GM12878 (cell line): Measurements from ENCODE around the gene PLPP1. TPM values are rescaled to one million over a fixed set of nuclear protein-coding genes. Genes with fewer than 3 reads are reported as not detected.

Experiments used
- BHLHE40 ChIP-seq, 2 experiments: fragments of 450-650 bp in 1 of 2; IDR thresholded peaks; 2 replicates each; pipeline ENCODE4 v1.6.1; 2011 to 2017; ENCODE audit warnings: low read depth in 2 of 2, borderline replicate concordance in 1 of 2, improper control_type of control experiment in 1 of 2, low read length in 1 of 2, mild to moderate bottlenecking in 1 of 2
- CUX1 ChIP-seq: IDR thresholded peaks from 2 replicates; pipeline ENCODE4 v1.6.1; 2012; ENCODE audit warnings: improper control_type of control experiment, low read depth, low read length; ENCODE audit not compliant: insufficient replicate concordance
- FOXM1 ChIP-seq: IDR thresholded peaks from 2 replicates; pipeline ENCODE4 v1.6.1; 2012; ENCODE audit warnings: low read depth, mild to moderate bottlenecking, inconsistent platforms, low read length, moderate library complexity
- PML ChIP-seq: IDR thresholded peaks from 2 replicates; pipeline ENCODE4 v1.6.1; 2012; ENCODE audit warnings: low read length, inconsistent platforms
- SIN3A ChIP-seq: IDR thresholded peaks from 2 replicates; pipeline ENCODE4 v1.6.1; 2012; ENCODE audit warnings: low read depth, low read length, improper control_type of control experiment
- SMAD5 ChIP-seq: IDR thresholded peaks from 2 replicates; pipeline ENCODE4 v1.6.1; 2016; ENCODE audit warnings: antibody characterized with exemption, low read depth
- YBX1 ChIP-seq: fragments of 450-650 bp; IDR thresholded peaks from 2 replicates; pipeline ENCODE4 v1.6.1; 2016; ENCODE audit warnings: antibody characterized with exemption
- ZBTB40 ChIP-seq: fragments of 450-650 bp; IDR thresholded peaks from 2 replicates; pipeline ENCODE4 v1.6.1; 2016; ENCODE audit warnings: mild to moderate bottlenecking, moderate library complexity, borderline replicate concordance
- polyA plus RNA-seq, 11 experiments: library from polyadenylated mRNA; depleted of rRNA in 4 of 11; unstranded in 6 of 11; stranded (reverse) in 5 of 11; fragments of >200 nt; fragmentation: Nextera tagmentation in 4 of 11; fragmentation: Illumina TruSeq in 1 of 11; extraction: Ambion mirVana in 4 of 11; extraction: Trizol in 1 of 11; gene quantifications; 1 replicate in 1 of 11; 2 replicates in 10 of 11; pipeline versions ENCODE4 v1.2.1 to v1.2.3, GENCODE V29; 2011 to 2016; ENCODE audit warnings: inconsistent platforms in 2 of 11, missing spikeins in 2 of 11, low read depth in 1 of 11
- total RNA-seq, 4 experiments: library from RNA; depleted of rRNA in 3 of 4; stranded (reverse); fragments of >200 nt in 3 of 4; fragmentation: Illumina TruSeq in 1 of 4; extraction: Trizol in 1 of 4; gene quantifications; 2 replicates each; pipeline versions ENCODE4 v1.2.1 to v1.2.3, GENCODE V29; 2013 to 2021

PLPP1 gene
- total and polyA plus RNA-seq, 10 of the 15 experiments (the other 5 are each of a cell fraction or from before 2014, with no cell fraction given): 3.0 to 11.3 (median 8.1) TPM

- TF ChIP-seq ZBTB40: no peak
- TF ChIP-seq SMAD5: no peak
- no peak for TF ChIP-seq CUX1
- TF ChIP-seq SIN3A: no peak
- TF ChIP-seq YBX1: no peak
- no peak for TF ChIP-seq PML
- TF ChIP-seq FOXM1: no peak
- no peak for TF ChIP-seq BHLHE40 (IDR thresholded peaks at IDR 0.05; ENCODE audit: borderline replicate concordance in 1 of 2, low read depth in 2 of 2, low read length in 1 of 2)
Measured at GRCh38 chr5:55385227-55385626, 149.5 kb downstream of the PLPP1 start (continued).
